Nephron progenitor cell (in vitro differentiated cells): Measurements from ENCODE around the gene METTL14.

Source experiments
- DNase-seq: peaks from one replicate; pipeline ENCODE4 v3.0.0; 2021
- H3K27ac Mint-ChIP-seq: 2 replicates; pipeline ENCODE4 v1.8.0; 2021; ENCODE audit warnings: mild to moderate bottlenecking, moderate library complexity, mixed read lengths
- H3K27me3 Mint-ChIP-seq: 2 replicates; pipeline ENCODE4 v1.8.0; 2021; ENCODE audit warnings: mild to moderate bottlenecking, low read depth, mixed read lengths; ENCODE audit not compliant: poor library complexity
- H3K36me3 Mint-ChIP-seq: 2 replicates; pipeline ENCODE4 v1.8.0; 2021; ENCODE audit warnings: low read depth, mixed read lengths
- H3K4me1 Mint-ChIP-seq: 2 replicates; pipeline ENCODE4 v1.8.0; 2021; ENCODE audit warnings: mixed read lengths
- H3K4me3 Mint-ChIP-seq: 2 replicates; pipeline ENCODE4 v1.8.0; 2021; ENCODE audit warnings: mild to moderate bottlenecking, moderate library complexity, mixed read lengths
- H3K9me3 Mint-ChIP-seq: 2 replicates; pipeline ENCODE4 v1.8.0; 2021; ENCODE audit warnings: mild to moderate bottlenecking, moderate library complexity, mixed read lengths
- TF ChIP-seq, protein P1 (sequence below): fragments of 200-600 bp; sonication (generic); IDR thresholded peaks from 2 replicates; pipeline ENCODE4 v1.5.0; 2021; ENCODE audit warnings: antibody characterized with exemption

METTL14 gene

DNA sequence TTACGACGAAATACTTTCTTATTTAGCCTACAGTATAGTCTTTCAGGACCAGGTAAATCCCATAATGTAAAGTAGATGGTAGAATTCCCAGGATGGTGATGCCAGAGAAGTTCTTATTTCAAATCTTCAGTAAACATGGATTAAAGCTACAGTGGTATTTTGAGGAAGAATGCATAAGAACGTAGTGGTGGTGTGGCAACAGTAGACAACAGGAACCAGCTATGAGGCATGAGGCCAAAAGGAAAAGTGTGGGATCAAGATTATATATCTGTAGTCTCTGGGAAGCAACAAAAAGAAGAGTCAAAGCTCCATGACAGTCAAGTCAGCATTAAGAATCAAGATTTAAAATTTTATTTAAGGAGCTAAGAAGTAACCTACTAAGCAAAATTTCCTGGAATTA, 60.2 kb downstream of the METTL14 start:
- Mint-ChIP-seq H3K9me3 (no peaks in the 10 kb centered on the region), H3K27me3 (no peaks in the 10 kb centered on the region), H3K4me3 (no peak overlapping the region), H3K36me3 (peaks cover 19% of the 10 kb centered on the region), H3K4me1 (peaks cover 5% of the 10 kb centered on the region), H3K27ac (no peak overlapping the region)
- TF ChIP-seq, protein P1, sequence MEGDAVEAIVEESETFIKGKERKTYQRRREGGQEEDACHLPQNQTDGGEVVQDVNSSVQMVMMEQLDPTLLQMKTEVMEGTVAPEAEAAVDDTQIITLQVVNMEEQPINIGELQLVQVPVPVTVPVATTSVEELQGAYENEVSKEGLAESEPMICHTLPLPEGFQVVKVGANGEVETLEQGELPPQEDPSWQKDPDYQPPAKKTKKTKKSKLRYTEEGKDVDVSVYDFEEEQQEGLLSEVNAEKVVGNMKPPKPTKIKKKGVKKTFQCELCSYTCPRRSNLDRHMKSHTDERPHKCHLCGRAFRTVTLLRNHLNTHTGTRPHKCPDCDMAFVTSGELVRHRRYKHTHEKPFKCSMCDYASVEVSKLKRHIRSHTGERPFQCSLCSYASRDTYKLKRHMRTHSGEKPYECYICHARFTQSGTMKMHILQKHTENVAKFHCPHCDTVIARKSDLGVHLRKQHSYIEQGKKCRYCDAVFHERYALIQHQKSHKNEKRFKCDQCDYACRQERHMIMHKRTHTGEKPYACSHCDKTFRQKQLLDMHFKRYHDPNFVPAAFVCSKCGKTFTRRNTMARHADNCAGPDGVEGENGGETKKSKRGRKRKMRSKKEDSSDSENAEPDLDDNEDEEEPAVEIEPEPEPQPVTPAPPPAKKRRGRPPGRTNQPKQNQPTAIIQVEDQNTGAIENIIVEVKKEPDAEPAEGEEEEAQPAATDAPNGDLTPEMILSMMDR, result no peak
- DNase-seq, result no peak

DNA sequence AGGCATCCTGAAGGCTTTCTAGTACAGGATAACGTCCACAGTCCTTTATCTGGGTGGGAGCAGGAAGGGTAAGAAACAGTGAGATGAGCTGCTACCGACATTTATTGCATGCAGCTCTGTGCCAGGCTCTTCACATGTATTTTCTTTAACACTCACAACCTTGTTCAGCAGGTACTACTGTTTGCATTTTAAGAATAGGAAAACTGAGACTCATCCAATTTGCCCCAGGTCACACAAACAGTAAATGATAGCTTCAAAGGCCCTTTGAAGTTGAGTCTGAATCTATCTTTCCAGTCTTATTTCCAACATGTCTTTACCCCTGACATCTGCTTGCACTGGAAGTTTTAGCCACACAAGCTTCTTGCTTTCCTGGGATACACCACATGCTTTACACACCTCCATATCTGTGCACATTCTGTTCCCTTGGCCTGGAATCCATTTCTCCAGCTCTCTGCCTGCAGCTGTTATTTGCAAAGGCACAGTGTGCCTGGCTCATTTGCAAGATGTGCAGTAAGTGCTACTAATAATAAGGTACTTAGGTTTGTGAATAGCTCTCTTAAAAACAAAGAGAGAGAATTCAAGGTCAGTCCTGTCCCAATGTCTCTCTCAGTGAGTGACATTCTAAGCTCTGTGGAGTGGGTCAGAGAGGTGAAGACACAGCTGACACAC, 61.2 kb downstream of the METTL14 start:
- Mint-ChIP-seq H3K4me1 (peaks cover 5% of the 10 kb centered on the region), H3K27ac (peak overlapping the region; percentile 73), H3K9me3 (no peaks in the 10 kb centered on the region), H3K27me3 (no peaks in the 10 kb centered on the region), H3K4me3 (no peak overlapping the region), H3K36me3 (peaks cover 18% of the 10 kb centered on the region)
- no peak for DNase-seq
- TF ChIP-seq, protein P1, result no peak

DNA sequence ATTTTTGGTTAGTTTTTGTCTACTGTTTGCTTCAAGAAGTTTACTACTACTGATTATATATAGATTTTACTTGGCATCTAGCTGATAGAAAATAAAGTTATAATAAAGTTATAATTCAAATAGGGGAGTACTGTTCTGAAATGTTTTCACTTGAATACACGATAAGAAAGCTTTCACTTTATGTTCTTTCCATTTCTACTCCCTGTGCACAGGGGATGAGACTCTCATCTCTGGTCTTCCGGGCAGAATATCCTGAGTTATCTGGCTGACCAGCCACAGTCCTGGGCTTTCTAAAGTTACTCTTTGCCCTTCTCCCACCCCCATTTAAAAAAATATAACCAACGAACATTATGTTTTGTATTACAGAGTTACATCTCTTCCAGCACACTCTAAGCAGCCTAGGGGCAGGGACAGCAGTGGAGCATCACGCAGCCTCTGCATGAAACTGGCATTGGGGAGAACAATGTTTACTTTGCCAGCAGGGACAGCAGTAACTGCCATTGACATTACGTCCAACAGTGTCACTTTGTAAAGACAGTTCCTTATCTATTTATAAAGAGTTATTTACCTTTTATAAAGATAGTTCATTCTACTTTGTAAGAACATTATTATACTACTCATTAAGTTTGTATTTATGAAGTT, 64.3 kb downstream of the METTL14 start:
- no peaks in the 10 kb centered on the region for H3K9me3 Mint-ChIP-seq
- H3K36me3 Mint-ChIP-seq, result peaks cover 17% of the 10 kb centered on the region
- no peak overlapping the region for H3K4me3 Mint-ChIP-seq
- DNase-seq, result no peak
- H3K4me1 Mint-ChIP-seq, result peaks cover 5% of the 10 kb centered on the region
- TF ChIP-seq, protein P1, result no peak
- no peaks in the 10 kb centered on the region for H3K27me3 Mint-ChIP-seq
- no peak overlapping the region for H3K27ac Mint-ChIP-seq

DNA sequence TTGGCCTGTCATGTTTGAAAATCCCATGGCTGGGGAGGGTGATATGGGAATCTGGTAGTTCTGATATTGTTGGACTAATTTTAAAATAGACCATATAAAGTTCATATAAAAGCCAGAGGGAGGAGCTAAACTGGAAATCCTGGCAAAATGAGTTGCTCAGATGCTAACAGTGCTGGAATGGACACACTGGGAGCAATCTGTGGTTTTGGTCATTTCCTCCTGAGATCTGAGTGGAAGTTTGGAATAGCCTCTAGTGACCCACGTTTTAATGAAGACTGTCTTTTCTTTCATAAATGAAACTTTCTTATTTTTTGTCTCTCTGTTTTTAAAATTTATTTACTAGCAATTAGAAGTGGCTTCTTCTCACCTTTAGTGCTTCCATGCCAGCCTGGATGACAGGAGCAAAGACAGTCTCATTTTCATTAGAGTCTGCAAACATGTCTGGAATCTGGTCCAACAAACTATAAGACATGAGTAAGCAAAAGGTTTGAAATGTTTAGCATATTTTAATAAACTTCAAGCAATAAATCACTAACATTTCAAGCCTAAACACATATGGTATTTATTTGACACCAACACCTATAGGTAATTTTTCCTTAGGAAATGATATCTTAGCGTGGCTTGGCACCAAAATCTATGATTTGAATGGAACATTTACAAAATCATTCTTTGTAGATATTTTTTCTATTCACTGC, 66.6 kb downstream of the METTL14 start:
- H3K4me3 Mint-ChIP-seq, result no peak overlapping the region
- no peaks in the 10 kb centered on the region for H3K27me3 Mint-ChIP-seq
- DNase-seq, result no peak
- H3K36me3 Mint-ChIP-seq, result peaks cover 12% of the 10 kb centered on the region
- H3K4me1 Mint-ChIP-seq, result no peaks in the 10 kb centered on the region
- no peak overlapping the region for H3K27ac Mint-ChIP-seq
- TF ChIP-seq, protein P1, result no peak
- no peaks in the 10 kb centered on the region for H3K9me3 Mint-ChIP-seq

DNA sequence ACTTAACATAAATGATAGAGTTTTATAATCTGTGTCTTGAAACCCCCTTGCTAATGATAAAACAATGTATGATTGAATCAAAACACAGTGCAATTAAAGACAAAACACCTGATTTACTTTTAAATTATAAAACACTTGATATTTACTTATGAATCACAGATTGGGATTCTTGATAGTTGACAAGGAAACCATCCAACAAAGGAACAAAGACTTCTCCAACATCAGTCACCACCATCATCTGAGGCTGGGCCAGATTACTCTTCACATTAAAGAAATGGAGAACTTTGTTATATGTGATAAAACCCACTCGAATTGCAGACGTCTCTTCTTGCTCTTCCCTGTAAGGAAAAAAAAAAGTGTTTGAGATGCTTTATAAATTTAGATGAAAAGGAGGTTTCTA, 67.4 kb downstream of the METTL14 start:
- Mint-ChIP-seq H3K9me3 (no peaks in the 10 kb centered on the region), H3K4me1 (no peaks in the 10 kb centered on the region), H3K27ac (no peak overlapping the region), H3K27me3 (no peaks in the 10 kb centered on the region), H3K36me3 (peaks cover 12% of the 10 kb centered on the region), H3K4me3 (no peak overlapping the region)
- no peak for DNase-seq
- TF ChIP-seq, protein P1, result no peak
